Measurements from ENCODE around the gene BMP15.

- TF ChIP-seq CTCF (conservative IDR thresholded peaks at IDR 0.05 in 1 of 2, IDR thresholded peaks at IDR 0.05 in 1 of 2; ENCODE audit: extremely low read depth in 1 of 2, insufficient read depth in 1 of 2, low read depth in 1 of 2, low read length in 2 of 2) (no peak), EZH2 (IDR thresholded peaks at IDR 0.05; ENCODE audit: borderline replicate concordance, low read length) (no peak)
These were observed 53.3 kb downstream of the BMP15 start for GRCh38 chrX:50963842-50964241.

Data from mammary epithelial cell (primary cell).